Stimulated activated effector memory CD8-positive, alpha-beta T cell treated with anti-CD3 and anti-CD28 coated beads, Interleukin-12 subunit alpha, Interleukin-12 subunit beta, amount 100 ng/mL, for 72 hours (primary cell): ENCODE data around the gene TTPAL.
A peak's percentile ranks its signal among the peaks of the same experiment; 100 is the strongest.

Experiments used
- ATAC-seq: fragments of 150-1000 bp; cut with Tn5 transposase; 2 replicates; pipeline ENCODE4 v1.10.0; 2021
- DNase-seq, 2 donors: peaks; one replicate each; pipeline ENCODE4 v3.0.0; 2021 to 2022; ENCODE audit warnings: low spot score in 2 of 2
- H3K27ac Mint-ChIP-seq: one replicate; pipeline ENCODE4 v1.8.0; 2022; ENCODE audit warnings: mild to moderate bottlenecking, mixed read lengths
- H3K36me3 Mint-ChIP-seq: one replicate; pipeline ENCODE4 v1.8.0; 2022; ENCODE audit warnings: mild to moderate bottlenecking, mixed read lengths
- H3K4me1 Mint-ChIP-seq: one replicate; pipeline ENCODE4 v1.8.0; 2022; ENCODE audit warnings: mixed read lengths
- H3K4me3 Mint-ChIP-seq: one replicate; pipeline ENCODE4 v1.8.0; 2022; ENCODE audit warnings: mild to moderate bottlenecking, mixed read lengths
- H3K9me3 Mint-ChIP-seq: one replicate; pipeline ENCODE4 v1.8.0; 2022; ENCODE audit warnings: mixed read lengths

The TTPAL gene

DNA sequence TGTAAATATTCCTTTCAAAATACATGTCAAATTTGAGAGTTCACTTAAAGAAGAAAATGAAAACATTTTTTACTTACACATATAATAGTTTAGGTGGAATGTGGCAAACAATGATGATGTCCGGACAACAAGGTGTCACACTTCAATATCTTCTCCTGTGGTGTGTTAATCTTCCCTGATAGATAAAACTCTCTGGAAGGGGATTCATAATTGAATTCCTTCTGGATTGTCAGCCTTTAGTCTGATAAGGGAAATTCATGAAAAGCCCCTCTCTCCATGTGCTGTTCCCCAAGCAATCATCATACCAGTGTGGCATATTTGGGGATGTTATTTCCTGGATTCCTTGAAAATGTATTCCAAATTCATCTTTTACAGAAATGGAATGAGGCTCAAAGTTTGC, 47.2 kb downstream of the TTPAL start:
- peaks cover 35% of the 10 kb centered on the region for H3K4me1 Mint-ChIP-seq
- H3K27ac Mint-ChIP-seq: peak overlapping the region; percentile 95
- H3K36me3 Mint-ChIP-seq: peaks cover 15% of the 10 kb centered on the region
- no peaks in the 10 kb centered on the region for H3K9me3 Mint-ChIP-seq
- H3K4me3 Mint-ChIP-seq: peak overlapping the region; percentile 85
- no peak for ATAC-seq
- DNase-seq: no peak

DNA sequence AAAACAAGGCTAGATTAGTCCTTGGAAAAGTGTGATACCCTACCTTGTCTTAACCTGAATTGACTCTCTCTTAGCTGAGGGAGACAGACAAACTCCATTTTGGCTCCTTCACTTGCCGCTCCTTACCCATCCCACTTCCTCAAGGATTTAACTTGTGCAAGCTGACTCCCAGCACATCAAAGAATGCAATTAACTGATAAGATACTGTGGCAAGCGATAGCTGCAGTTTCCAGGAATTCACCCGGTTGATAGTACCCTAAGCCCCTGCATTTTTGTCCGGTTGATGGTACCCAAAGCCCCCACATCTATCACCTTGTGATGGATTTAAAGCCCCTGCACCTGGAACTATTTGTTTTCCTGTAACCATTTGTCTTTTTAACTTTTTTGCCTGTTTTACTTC, 48.1 kb downstream of the TTPAL start:
- ATAC-seq: no peak
- no peaks in the 10 kb centered on the region for H3K9me3 Mint-ChIP-seq
- H3K36me3 Mint-ChIP-seq: peaks cover 12% of the 10 kb centered on the region
- H3K4me3 Mint-ChIP-seq: no peak overlapping the region
- peak overlapping the region; percentile 95 for H3K27ac Mint-ChIP-seq
- peaks cover 30% of the 10 kb centered on the region for H3K4me1 Mint-ChIP-seq
- no peak for DNase-seq

DNA sequence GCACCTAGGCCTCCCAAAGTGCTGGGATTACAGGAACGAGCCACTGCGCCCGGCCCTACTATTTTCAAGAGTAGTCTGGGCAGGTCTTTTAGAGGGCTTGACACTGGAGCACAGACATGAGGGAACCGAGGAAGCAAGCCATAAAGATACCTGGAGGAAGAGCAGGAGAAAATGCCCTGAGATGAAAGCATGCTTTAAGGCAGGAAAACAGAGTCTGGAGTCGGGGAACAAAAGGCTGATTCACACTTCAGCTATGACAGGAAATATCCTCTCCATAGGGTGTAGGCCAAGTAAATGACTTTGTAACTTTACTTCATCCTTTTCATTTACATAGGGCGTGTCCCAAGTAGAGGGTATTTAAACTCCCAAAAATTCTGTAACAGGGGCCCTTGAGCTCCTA, 50.5 kb downstream of the TTPAL start:
- Mint-ChIP-seq H3K4me3 (no peak overlapping the region), H3K27ac (no peak overlapping the region), H3K36me3 (no peaks in the 10 kb centered on the region), H3K9me3 (no peaks in the 10 kb centered on the region), H3K4me1 (peaks cover 12% of the 10 kb centered on the region)
- no peak for DNase-seq
- ATAC-seq: no peak

DNA sequence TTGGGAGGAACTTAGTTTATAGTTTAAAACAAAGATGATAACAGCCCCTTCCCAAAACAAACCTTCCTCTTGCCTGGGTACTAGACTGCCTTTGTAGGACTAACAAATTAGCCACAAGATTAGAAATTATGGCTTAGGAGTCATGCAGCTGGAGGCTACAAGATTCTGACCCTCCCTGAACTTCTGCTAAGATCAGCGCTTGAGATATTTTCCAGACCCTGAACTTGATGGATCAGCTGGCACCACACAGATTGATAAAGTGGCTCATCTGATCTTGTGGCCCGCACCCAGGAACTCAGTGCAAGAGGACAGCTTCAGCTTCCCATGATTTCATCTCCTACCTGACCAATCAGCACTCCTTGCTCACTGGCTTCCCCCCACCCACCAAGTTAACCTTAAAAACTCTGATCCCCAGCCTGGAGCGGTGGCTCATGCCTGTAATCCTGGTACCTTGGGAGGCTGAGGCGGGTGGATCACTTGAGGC, 52.1 kb downstream of the TTPAL start:
- Mint-ChIP-seq H3K4me3 (no peak overlapping the region), H3K36me3 (no peaks in the 10 kb centered on the region), H3K27ac (no peak overlapping the region), H3K9me3 (no peaks in the 10 kb centered on the region), H3K4me1 (peaks cover 2% of the 10 kb centered on the region)
- ATAC-seq (no peak), DNase-seq (no peak)

DNA sequence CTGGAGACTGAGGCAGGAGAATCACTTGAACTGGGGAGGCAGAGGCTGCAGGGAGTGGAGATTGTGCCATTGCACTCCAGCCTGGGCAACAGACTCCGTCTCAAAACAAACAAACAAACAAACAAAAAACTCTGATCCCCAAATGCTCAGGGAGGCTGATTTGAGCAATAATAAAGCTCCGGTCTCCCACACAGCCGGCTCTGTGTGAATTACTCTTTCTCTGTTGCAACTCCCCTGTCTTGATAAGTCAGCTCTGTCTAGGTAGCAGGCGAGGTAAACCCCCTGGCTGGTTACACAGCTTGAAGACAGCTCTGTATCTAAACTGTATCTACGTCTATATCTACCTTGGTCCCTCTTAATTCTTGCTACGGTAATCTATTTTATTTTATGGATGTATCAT, 52.6 kb downstream of the TTPAL start:
- H3K27ac Mint-ChIP-seq: no peak overlapping the region
- no peaks in the 10 kb centered on the region for H3K4me1 Mint-ChIP-seq
- no peak overlapping the region for H3K4me3 Mint-ChIP-seq
- no peaks in the 10 kb centered on the region for H3K36me3 Mint-ChIP-seq
- ATAC-seq (no peak), DNase-seq (no peak)
- H3K9me3 Mint-ChIP-seq: no peaks in the 10 kb centered on the region

DNA sequence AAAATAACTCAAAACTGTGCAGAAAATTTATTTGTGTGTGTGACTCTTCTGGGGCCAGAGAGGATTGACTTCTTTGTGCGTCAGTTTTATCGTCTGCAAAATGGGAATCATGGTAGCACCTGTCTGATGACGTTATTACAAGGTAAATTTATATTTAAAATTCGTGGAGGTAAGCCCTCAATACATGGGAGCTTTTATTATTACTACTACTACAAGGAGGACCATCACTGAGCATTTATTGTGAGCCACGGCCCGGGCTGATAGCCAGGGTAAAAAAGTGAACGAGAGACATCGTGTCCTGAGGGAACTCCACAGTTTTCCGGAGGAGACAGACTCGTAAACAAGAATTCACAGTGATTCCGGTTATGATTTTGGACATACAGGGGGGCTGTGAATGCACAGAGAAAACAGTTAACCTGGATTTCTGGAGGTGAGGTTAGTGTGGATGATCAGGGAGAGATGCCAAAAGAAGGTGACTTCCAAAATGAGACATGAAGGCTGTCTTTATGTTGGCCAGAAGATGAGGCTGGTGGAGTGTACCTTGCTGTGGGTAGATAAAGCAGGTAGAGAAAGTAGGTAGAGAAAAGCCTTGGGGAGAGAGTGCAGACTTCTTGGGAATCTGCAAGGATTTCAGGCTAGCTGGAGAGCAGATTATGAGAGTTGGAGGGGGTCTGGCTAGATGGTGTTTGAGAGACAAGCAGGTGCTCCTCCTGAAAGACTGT, 56.7 kb downstream of the TTPAL start:
- H3K36me3 Mint-ChIP-seq: no peaks in the 10 kb centered on the region

DNA sequence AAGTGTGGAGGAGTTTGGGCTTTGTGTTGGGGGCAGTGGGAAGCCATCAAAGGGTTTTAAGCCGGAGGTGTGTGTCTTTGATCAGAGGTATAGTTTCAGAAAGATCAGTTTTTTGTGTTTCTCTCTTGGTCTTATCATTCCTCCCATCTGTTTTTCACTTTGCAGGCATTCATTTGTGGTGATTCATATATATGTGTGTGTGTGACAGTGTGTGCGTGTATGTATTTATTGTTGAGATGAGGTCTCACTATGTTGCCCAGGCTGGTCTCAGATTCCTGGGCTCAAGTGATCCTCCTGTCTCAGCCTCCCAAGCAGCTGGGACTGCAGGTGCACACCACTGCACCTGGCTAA, 57.3 kb downstream of the TTPAL start:
- no peak overlapping the region for H3K27ac Mint-ChIP-seq
- no peak overlapping the region for H3K4me3 Mint-ChIP-seq

More for the DNA sequence above, 56.7 kb downstream of the TTPAL start:
- no peak for DNase-seq
- no peak for ATAC-seq
- Mint-ChIP-seq H3K27ac (no peak overlapping the region), H3K4me3 (no peak overlapping the region), H3K9me3 (no peaks in the 10 kb centered on the region), H3K4me1 (no peaks in the 10 kb centered on the region)

DNA sequence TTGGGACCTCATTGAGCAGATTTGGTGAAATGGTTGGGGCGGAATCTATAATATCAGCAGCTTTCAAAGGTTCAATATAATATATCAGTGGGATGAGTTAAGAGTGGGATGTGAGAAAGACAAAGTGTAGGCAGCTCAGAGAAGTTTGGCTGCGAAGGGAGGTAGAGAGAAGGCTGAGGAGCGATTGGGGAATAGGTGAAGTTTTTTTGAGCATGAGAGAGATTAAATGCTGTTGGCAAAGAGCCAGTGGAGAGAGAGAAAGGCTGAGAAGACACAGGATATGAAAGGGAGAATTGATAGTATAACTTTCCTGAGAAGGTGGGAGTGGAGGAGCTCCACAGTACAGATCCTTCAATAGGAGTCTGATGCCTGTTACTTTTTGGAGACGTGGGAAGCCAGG, 58.3 kb downstream of the TTPAL start:
- ATAC-seq (no peak), DNase-seq (no peak)
- Mint-ChIP-seq H3K36me3 (no peaks in the 10 kb centered on the region), H3K27ac (no peak overlapping the region), H3K9me3 (no peaks in the 10 kb centered on the region), H3K4me3 (no peak overlapping the region), H3K4me1 (no peaks in the 10 kb centered on the region)

More for the DNA sequence above, 57.3 kb downstream of the TTPAL start:
- no peak for ATAC-seq
- Mint-ChIP-seq H3K9me3 (no peaks in the 10 kb centered on the region), H3K36me3 (no peaks in the 10 kb centered on the region), H3K4me1 (no peaks in the 10 kb centered on the region)
- no peak for DNase-seq

DNA sequence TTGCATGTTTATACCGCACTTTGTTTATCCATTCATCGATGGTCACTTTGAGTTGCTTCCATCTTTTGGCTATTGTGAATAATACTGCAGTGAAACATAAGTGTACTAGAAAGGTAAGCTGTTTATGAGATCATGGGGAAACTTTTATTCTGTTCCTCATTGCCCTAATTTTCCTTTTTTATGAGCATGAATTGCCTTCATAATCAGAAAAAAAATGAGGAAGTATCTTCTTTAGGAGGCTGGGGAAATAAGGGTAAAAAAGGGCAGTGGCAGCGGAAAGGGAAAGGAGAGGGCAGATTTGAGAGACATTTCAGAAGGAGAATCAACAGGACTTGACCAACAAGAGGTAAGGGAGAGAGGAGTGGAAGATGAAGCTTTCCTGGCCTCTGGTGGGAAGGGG, 60.5 kb downstream of the TTPAL start:
- no peak overlapping the region for H3K27ac Mint-ChIP-seq
- no peak for ATAC-seq

DNA sequence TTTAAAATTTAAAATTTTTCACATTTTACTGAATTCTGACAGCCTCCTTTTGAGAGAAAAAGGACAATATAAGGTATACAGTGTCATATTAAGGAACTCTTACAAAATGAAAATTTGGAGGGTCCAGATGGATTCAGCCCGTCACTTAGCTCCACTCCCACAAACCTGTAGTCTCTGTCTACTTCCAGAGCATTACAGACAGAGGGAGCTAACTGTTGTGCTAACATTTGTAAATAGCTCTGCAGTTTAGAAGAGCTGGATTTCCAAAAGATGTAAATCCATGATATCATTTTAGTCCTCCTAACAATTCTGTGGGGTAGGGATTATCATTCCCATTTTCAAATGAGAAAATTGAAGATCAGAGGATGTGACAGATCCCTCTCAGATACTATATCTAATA, 62.3 kb downstream of the TTPAL start:
- no peak for DNase-seq
- no peak overlapping the region for H3K4me3 Mint-ChIP-seq
- H3K4me1 Mint-ChIP-seq: no peaks in the 10 kb centered on the region
- no peak for ATAC-seq
- H3K36me3 Mint-ChIP-seq: no peaks in the 10 kb centered on the region
- H3K9me3 Mint-ChIP-seq: no peaks in the 10 kb centered on the region
- no peak overlapping the region for H3K27ac Mint-ChIP-seq

More for the DNA sequence above, 60.5 kb downstream of the TTPAL start:
- DNase-seq: no peak
- Mint-ChIP-seq H3K9me3 (no peaks in the 10 kb centered on the region), H3K4me1 (no peaks in the 10 kb centered on the region), H3K4me3 (no peak overlapping the region), H3K36me3 (no peaks in the 10 kb centered on the region)

DNA sequence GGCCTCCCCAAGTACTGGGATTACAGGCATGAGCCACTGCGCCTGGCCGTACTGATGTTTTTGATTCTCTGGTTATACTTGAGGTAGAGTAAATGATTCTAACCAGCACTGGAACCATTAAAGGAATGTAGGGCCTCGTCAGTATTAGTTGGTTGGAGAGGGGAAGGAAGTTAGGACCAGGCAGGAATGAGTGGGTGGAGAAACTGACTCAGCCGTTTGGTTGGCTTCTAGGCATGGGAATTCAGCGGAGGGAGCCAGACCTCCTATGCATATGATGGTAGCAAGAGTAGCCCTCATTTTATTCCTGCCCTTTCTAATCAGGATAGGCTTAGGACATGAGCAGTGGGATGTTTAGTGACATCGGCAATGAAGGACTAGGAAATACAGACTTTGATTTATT, 65.2 kb downstream of the TTPAL start:
- ATAC-seq (no peak), DNase-seq (no peak)
- Mint-ChIP-seq H3K9me3 (no peaks in the 10 kb centered on the region), H3K27ac (no peak overlapping the region), H3K4me3 (no peak overlapping the region), H3K36me3 (no peaks in the 10 kb centered on the region), H3K4me1 (no peaks in the 10 kb centered on the region)

DNA sequence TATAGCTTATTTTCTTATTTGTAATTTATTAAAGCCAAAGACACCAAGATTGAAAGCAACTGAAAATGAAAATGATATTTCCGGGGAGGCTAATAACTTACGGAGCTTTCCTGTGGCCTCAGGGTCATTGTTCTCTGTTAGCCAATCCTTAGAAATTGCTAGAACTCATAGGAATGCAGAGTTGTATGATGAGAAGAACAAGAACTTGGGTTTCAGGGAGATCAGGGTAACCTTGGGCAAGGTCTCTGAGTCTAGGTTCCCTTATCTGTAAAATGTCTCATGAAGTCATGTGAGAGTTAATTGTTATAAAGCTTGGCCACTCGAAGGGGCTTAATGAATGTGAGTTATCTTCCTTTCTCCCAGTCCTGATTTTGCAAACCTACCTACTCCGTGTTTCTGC, 66.3 kb downstream of the TTPAL start:
- H3K9me3 Mint-ChIP-seq: no peaks in the 10 kb centered on the region
- no peaks in the 10 kb centered on the region for H3K36me3 Mint-ChIP-seq
- H3K27ac Mint-ChIP-seq: no peak overlapping the region
- no peak for DNase-seq
- no peak for ATAC-seq
- no peaks in the 10 kb centered on the region for H3K4me1 Mint-ChIP-seq
- no peak overlapping the region for H3K4me3 Mint-ChIP-seq

DNA sequence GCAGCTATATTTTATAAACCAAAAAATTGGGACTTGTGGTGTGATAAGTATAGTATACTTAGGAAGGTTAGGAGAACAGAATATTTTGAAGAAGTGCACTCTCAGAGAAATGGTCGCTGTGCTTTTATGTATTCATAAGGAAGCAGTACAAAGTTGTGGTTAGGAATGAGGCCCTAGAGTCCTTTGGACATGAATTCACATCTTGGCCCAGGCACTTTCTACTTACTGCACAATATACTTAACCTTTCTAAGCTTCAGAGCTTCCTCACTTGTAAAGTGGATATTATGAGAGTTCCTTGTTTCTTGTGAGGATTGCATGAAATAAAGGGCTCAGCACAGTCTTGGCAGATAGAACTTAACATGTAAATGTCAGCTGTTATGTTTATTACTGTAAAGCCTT, 67.2 kb downstream of the TTPAL start:
- no peaks in the 10 kb centered on the region for H3K4me1 Mint-ChIP-seq
- no peaks in the 10 kb centered on the region for H3K36me3 Mint-ChIP-seq
- no peak overlapping the region for H3K4me3 Mint-ChIP-seq
- H3K9me3 Mint-ChIP-seq: no peaks in the 10 kb centered on the region
- no peak for DNase-seq
- no peak overlapping the region for H3K27ac Mint-ChIP-seq
- no peak for ATAC-seq

DNA sequence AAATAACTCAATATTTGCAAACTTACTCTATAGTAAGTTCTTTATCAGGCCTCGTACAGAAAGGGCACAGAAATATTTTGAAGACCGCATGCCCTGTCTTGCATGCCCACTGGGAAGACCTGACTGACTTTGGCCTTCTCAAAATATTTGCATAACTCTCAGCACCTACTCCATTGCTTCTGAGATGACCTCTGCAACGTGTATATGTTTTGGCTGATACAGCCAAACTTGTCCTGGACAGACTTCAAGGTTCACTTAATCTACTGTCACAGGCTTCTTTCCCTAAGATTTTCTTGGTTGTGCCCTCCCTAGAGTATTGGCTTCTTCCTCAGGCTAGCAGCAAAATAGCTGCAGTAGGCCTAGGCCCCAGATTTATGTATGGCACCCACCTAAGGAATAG, 67.7 kb downstream of the TTPAL start:
- no peak overlapping the region for H3K4me3 Mint-ChIP-seq
- DNase-seq (no peak), ATAC-seq (no peak)
- no peak overlapping the region for H3K27ac Mint-ChIP-seq
- H3K36me3 Mint-ChIP-seq: no peaks in the 10 kb centered on the region
- H3K9me3 Mint-ChIP-seq: no peaks in the 10 kb centered on the region
- H3K4me1 Mint-ChIP-seq: no peaks in the 10 kb centered on the region
